HepG2 (cell line): ENCODE measurements around the gene MILR1. TPM values are rescaled to one million over a fixed set of nuclear protein-coding genes. Genes with fewer than 3 reads are reported as not detected.

ENCODE experiments used
- CC2D1A ChIP-seq: sonication (generic); formaldehyde crosslinking; IDR thresholded peaks from 2 replicates; pipeline ENCODE4 v1.8.1; 2023; ENCODE audit warnings: mild to moderate bottlenecking, missing genetic modification reagents
- FOSL2 ChIP-seq: sonication (generic); formaldehyde crosslinking; IDR thresholded peaks from 2 replicates; pipeline ENCODE4 v1.4.0; 2020; ENCODE audit warnings: missing genetic modification reagents
- HDAC1 ChIP-seq: sonication (generic); formaldehyde crosslinking; IDR thresholded peaks from 2 replicates; pipeline ENCODE4 v1.5.1; 2020; ENCODE audit warnings: mild to moderate bottlenecking, missing genetic modification reagents
- HOXA7 ChIP-seq: sonication (generic); formaldehyde crosslinking; IDR thresholded peaks from 2 replicates; pipeline ENCODE4 v1.8.1; 2022; ENCODE audit warnings: mild to moderate bottlenecking, missing genetic modification reagents, moderate library complexity
- JUN ChIP-seq: sonication (generic); formaldehyde crosslinking; IDR thresholded peaks from 2 replicates; pipeline ENCODE4 v1.4.0; 2020; ENCODE audit warnings: mild to moderate bottlenecking, missing genetic modification reagents
- KDM3A ChIP-seq: IDR thresholded peaks from 2 replicates; pipeline ENCODE4 v1.6.1; 2018; ENCODE audit warnings: low read depth, missing compliant biosample characterization
- KLF13 ChIP-seq: sonication (generic); formaldehyde crosslinking; IDR thresholded peaks from 2 replicates; pipeline ENCODE4 v1.4.0; 2020; ENCODE audit warnings: mild to moderate bottlenecking, missing genetic modification reagents
- MEIS2 ChIP-seq: sonication (generic); formaldehyde crosslinking; IDR thresholded peaks from 2 replicates; pipeline ENCODE4 v1.9.0; 2021; ENCODE audit warnings: mild to moderate bottlenecking, missing genetic modification reagents
- NCOA1 ChIP-seq: sonication (generic); formaldehyde crosslinking; IDR thresholded peaks from 2 replicates; pipeline ENCODE4 v1.9.0; 2021; ENCODE audit warnings: missing genetic modification reagents
- PLRG1 ChIP-seq: fragments of 450-650 bp; conservative IDR thresholded peaks from 2 replicates; pipeline ENCODE4 v1.6.1; 2016
- REPIN1 ChIP-seq: sonication (generic); formaldehyde crosslinking; IDR thresholded peaks from 2 replicates; pipeline ENCODE4 v1.8.0; 2022; ENCODE audit warnings: missing genetic modification reagents, low read depth, mild to moderate bottlenecking, borderline replicate concordance
- RFX5 ChIP-seq: IDR thresholded peaks from 2 replicates; pipeline ENCODE4 v1.6.1; 2011; ENCODE audit warnings: low read depth, low read length, improper control_type of control experiment
- SIX4 ChIP-seq: sonication (generic); formaldehyde crosslinking; IDR thresholded peaks from 2 replicates; pipeline ENCODE4 v1.4.0; 2020; ENCODE audit warnings: missing genetic modification reagents
- SMAD1 ChIP-seq: sonication (generic); formaldehyde crosslinking; IDR thresholded peaks from 2 replicates; pipeline ENCODE4 v1.4.0; 2020; ENCODE audit warnings: missing genetic modification reagents, low read depth, mild to moderate bottlenecking, borderline replicate concordance
- SNAPC5 ChIP-seq: sonication (generic); formaldehyde crosslinking; IDR thresholded peaks from 2 replicates; pipeline ENCODE4 v1.8.1; 2023; ENCODE audit warnings: mild to moderate bottlenecking, missing genetic modification reagents, borderline replicate concordance
- TOE1 ChIP-seq: sonication (generic); formaldehyde crosslinking; IDR thresholded peaks from 2 replicates; pipeline ENCODE4 v1.4.0; 2020; ENCODE audit warnings: mild to moderate bottlenecking, missing genetic modification reagents
- ZBTB3 ChIP-seq: sonication (generic); formaldehyde crosslinking; IDR thresholded peaks from 2 replicates; pipeline ENCODE4 v1.4.0; 2020; ENCODE audit warnings: low read depth, mild to moderate bottlenecking, moderate library complexity, missing genetic modification reagents, borderline replicate concordance
- ZBTB7A ChIP-seq: sonication (generic); formaldehyde crosslinking; IDR thresholded peaks from 2 replicates; pipeline ENCODE4 v1.8.0; 2022; ENCODE audit warnings: mild to moderate bottlenecking, missing genetic modification reagents
- ZC3H13 ChIP-seq: sonication (generic); formaldehyde crosslinking; IDR thresholded peaks from 2 replicates; pipeline ENCODE4 v1.8.1; 2023; ENCODE audit warnings: mild to moderate bottlenecking, missing genetic modification reagents, moderate library complexity
- ZNF264 ChIP-seq: sonication (generic); formaldehyde crosslinking; IDR thresholded peaks from 2 replicates; pipeline ENCODE4 v1.4.0; 2020; ENCODE audit warnings: missing genetic modification reagents
- ZNF33B ChIP-seq: sonication (generic); formaldehyde crosslinking; IDR thresholded peaks from 2 replicates; pipeline ENCODE4 v1.5.1; 2020; ENCODE audit warnings: mild to moderate bottlenecking, missing genetic modification reagents
- ZNF431 ChIP-seq: sonication (generic); formaldehyde crosslinking; IDR thresholded peaks from 2 replicates; pipeline ENCODE4 v1.9.0; 2022; ENCODE audit warnings: missing genetic modification reagents, low read depth, mild to moderate bottlenecking, borderline replicate concordance
- ZNF441 ChIP-seq: sonication (generic); formaldehyde crosslinking; IDR thresholded peaks from 2 replicates; pipeline ENCODE4 v1.7.0; 2021; ENCODE audit warnings: missing genetic modification reagents, borderline replicate concordance
- ZNF501 ChIP-seq: sonication (generic); formaldehyde crosslinking; IDR thresholded peaks from 2 replicates; pipeline ENCODE4 v1.5.1; 2020; ENCODE audit warnings: mild to moderate bottlenecking, moderate library complexity, missing genetic modification reagents
- ZNF616 ChIP-seq: sonication (generic); formaldehyde crosslinking; IDR thresholded peaks from 2 replicates; pipeline ENCODE4 v1.5.0; 2020; ENCODE audit warnings: low read depth, mild to moderate bottlenecking, missing genetic modification reagents
- ZNF737 ChIP-seq: sonication (generic); formaldehyde crosslinking; IDR thresholded peaks from 2 replicates; pipeline ENCODE4 v1.5.0; 2020; ENCODE audit warnings: missing genetic modification reagents, mild to moderate bottlenecking, borderline replicate concordance
- ZNF75D ChIP-seq: sonication (generic); formaldehyde crosslinking; IDR thresholded peaks from 2 replicates; pipeline ENCODE4 v1.8.1; 2023; ENCODE audit warnings: missing genetic modification reagents, mild to moderate bottlenecking, borderline replicate concordance
- ZNF772 ChIP-seq: sonication (generic); formaldehyde crosslinking; IDR thresholded peaks from 2 replicates; pipeline ENCODE4 v1.5.0; 2020; ENCODE audit warnings: mild to moderate bottlenecking, missing genetic modification reagents
- polyA plus RNA-seq, 8 experiments: library from polyadenylated mRNA; depleted of rRNA in 3 of 8; stranded (reverse) in 7 of 8; unstranded in 1 of 8; fragments of >200 nt; fragmentation: Illumina TruSeq in 4 of 8; extraction: Trizol in 4 of 8; gene quantifications; 2 replicates each; pipeline versions ENCODE4 v1.2.1 to v1.2.3, GENCODE V29; 2011 to 2016; ENCODE audit warnings: low read depth in 4 of 8, missing spikeins in 1 of 8, mixed read lengths in 1 of 8; ENCODE audit not compliant: insufficient read depth in 1 of 8
- total RNA-seq, 5 experiments: library from RNA; depleted of rRNA; stranded (reverse); fragments of >200 nt; fragmentation: Illumina TruSeq; extraction: Trizol; gene quantifications; 2 replicates each; pipeline ENCODE4 v1.2.3, GENCODE V29; 2016; ENCODE audit warnings: low read depth in 1 of 5
- TF ChIP-seq, protein P1 (sequence below): sonication (generic); formaldehyde crosslinking; IDR thresholded peaks from 2 replicates; pipeline ENCODE4 v1.4.0; 2020; ENCODE audit warnings: mild to moderate bottlenecking, missing genetic modification reagents
- TF ChIP-seq, protein P2 (sequence below): sonication (generic); formaldehyde crosslinking; IDR thresholded peaks from 2 replicates; pipeline ENCODE4 v1.4.0; 2020; ENCODE audit warnings: mild to moderate bottlenecking, missing genetic modification reagents

The MILR1 gene
- total and polyA plus RNA-seq, 2 of the 13 experiments (the other 11 are each of a cell fraction or from before 2014, with no cell fraction given), result 0.27 to 1.7 TPM

DNA sequence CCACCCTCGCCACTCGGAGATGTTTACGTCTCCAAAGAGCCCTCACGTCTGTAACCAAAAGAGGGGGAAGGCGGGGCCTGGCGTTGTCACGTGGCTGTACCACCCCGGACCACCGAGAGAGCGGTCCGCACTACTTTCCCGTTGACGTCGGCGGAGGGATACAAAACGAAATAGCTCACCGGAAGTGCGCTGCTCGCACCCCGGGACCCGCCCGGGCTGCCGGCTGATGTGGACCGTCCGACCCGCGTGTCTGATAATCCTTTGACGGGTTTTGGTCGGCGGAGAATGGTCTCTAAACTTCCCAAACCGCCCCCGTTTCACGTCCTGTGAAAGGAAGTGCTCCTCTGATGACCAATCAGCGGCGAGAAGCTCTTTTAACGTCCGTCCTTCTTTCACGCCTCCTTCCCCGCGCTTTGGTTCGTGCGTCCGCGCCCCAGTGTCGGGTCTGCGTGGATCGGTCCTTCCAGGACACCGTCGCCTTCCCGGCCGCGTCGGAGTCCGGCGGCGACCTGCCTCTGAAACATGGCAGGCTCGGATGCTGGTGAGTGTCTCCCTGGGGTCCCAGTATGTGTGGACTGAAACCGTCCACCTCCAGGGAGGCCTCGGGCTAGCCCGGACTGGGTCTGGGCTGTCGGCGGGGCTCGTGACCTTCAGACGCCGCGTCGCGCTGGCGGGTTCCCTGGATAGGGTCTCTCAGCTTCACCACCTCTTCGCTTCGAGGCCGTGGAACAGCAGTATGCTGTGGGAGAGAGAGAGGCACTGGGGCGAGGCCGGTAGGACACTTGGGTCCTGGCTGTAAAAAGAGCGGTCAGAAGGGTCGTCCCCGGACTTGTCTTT, 57.9 kb downstream of the MILR1 start, which contains the start of gene CEP95 (continued):
- TF ChIP-seq HOXA7 (CRISPR knock-in tag) (no peak; the same call in 1 of the 2 replicates), ZNF264 (no peak; the same call in 1 of the 2 replicates), ZNF75D (no peak), ZC3H13 (CRISPR knock-in tag) (peak; percentile 84), ZNF616 (peak; percentile 48; the same call in 1 of the 2 replicates), SMAD1 (peak; percentile 21; the same call in 1 of the 2 replicates), ZNF431 (CRISPR knock-in tag) (0 out of 2 replicates have a peak, but pooled peaks have one; percentile 15), PLRG1 (no peak), JUN (CRISPR knock-in tag) (peak; percentile 74), ZNF737 (CRISPR knock-in tag) (no peak; the same call in 1 of the 2 replicates), HDAC1 (peak; percentile 89), CC2D1A (CRISPR knock-in tag) (no peak), RFX5 (peak; percentile 39; the same call in 1 of the 2 replicates), ZNF501 (CRISPR knock-in tag) (peak; percentile 99), SIX4 (CRISPR knock-in tag) (0 out of 2 replicates have a peak, but pooled peaks have one; percentile 19), KDM3A (CRISPR knock-in tag) (peak; percentile 79), ZNF772 (CRISPR knock-in tag) (peak; percentile 48; the same call in 1 of the 2 replicates), ZBTB7A (CRISPR knock-in tag) (peak; percentile 73), KLF13 (no peak; the same call in 1 of the 2 replicates), REPIN1 (no peak), ZNF441 (peak; percentile 20; the same call in 1 of the 2 replicates), SNAPC5 (CRISPR knock-in tag) (0 out of 2 replicates have a peak, but pooled peaks have one; percentile 2), MEIS2 (CRISPR knock-in tag) (peak; percentile 92), NCOA1 (CRISPR knock-in tag) (peak; percentile 71), ZBTB3 (CRISPR knock-in tag) (peak; percentile 86; the same call in 1 of the 2 replicates), ZNF33B (CRISPR knock-in tag) (no peak), FOSL2 (peak; percentile 55), TOE1 (no peak)
- TF ChIP-seq, protein P1, sequence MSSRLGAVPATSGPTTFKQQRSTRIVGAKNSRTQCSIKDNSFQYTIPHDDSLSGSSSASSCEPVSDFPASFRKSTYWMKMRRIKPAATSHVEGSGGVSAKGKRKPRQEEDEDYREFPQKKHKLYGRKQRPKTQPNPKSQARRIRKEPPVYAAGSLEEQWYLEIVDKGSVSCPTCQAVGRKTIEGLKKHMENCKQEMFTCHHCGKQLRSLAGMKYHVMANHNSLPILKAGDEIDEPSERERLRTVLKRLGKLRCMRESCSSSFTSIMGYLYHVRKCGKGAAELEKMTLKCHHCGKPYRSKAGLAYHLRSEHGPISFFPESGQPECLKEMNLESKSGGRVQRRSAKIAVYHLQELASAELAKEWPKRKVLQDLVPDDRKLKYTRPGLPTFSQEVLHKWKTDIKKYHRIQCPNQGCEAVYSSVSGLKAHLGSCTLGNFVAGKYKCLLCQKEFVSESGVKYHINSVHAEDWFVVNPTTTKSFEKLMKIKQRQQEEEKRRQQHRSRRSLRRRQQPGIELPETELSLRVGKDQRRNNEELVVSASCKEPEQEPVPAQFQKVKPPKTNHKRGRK (CRISPR knock-in tag), result no peak
- TF ChIP-seq, protein P2, sequence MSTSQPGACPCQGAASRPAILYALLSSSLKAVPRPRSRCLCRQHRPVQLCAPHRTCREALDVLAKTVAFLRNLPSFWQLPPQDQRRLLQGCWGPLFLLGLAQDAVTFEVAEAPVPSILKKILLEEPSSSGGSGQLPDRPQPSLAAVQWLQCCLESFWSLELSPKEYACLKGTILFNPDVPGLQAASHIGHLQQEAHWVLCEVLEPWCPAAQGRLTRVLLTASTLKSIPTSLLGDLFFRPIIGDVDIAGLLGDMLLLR (CRISPR knock-in tag), result peak; percentile 98
